Superior temporal gyrus (tissue), 1 donor: ENCODE results near the gene FBXL19.

Source experiments
- DNase-seq: peaks from one replicate; pipeline ENCODE4 v3.0.0-alpha.2; 2016; ENCODE audit errors: extremely low spot score

The FBXL19 gene

GRCh38 chr16:30964574-30965226 is 41.3 kb downstream of the FBXL19 start:
- DNase-seq: no peak

GRCh38 chr16:30965436-30965835 is 42.1 kb downstream of the FBXL19 start:
- DNase-seq: no peak

- DNase-seq: no peak
These were observed 42.8 kb downstream of the FBXL19 start for GRCh38 chr16:30966033-30966619.

- DNase-seq: no peak
These were observed 44.4 kb downstream of the FBXL19 start for GRCh38 chr16:30967795-30968194.

- DNase-seq: no peak
These were observed 46.0 kb downstream of the FBXL19 start for GRCh38 chr16:30969246-30969842.

- DNase-seq: no peak
These were observed 47.9 kb downstream of the FBXL19 start for GRCh38 chr16:30971298-30971697.

- no peak for DNase-seq
These were observed 49.5 kb downstream of the FBXL19 start for GRCh38 chr16:30972872-30973271.

- DNase-seq: no peak
These were observed 51.0 kb downstream of the FBXL19 start for GRCh38 chr16:30974348-30974747.

- DNase-seq: no peak
These were observed 53.1 kb downstream of the FBXL19 start for GRCh38 chr16:30976486-30976885.

GRCh38 chr16:30977502-30977901 is 54.1 kb downstream of the FBXL19 start:
- no peak for DNase-seq

GRCh38 chr16:30979170-30980022 is 56.0 kb downstream of the FBXL19 start:
- no peak for DNase-seq

GRCh38 chr16:30980023-30980371 is 56.6 kb downstream of the FBXL19 start:
- no peak for DNase-seq

GRCh38 chr16:30980434-30980833 is 57.1 kb downstream of the FBXL19 start:
- no peak for DNase-seq

GRCh38 chr16:30980959-30981358 is 57.6 kb downstream of the FBXL19 start:
- no peak for DNase-seq

GRCh38 chr16:30982548-30983288 is 59.3 kb downstream of the FBXL19 start:
- DNase-seq: no peak

- no peak for DNase-seq
These were observed 60.0 kb downstream of the FBXL19 start for GRCh38 chr16:30983289-30983889.

- no peak for DNase-seq
These were observed 60.7 kb downstream of the FBXL19 start for GRCh38 chr16:30983898-30984610.

GRCh38 chr16:30984669-30985400 is 61.5 kb downstream of the FBXL19 start, which contains the start of gene HSD3B7:
TSS of gene HSD3B7 (plus strand) at chr16:30985207. CDS start at chr16:30985659, 452 bp downstream.
- DNase-seq: peak; percentile 72

GRCh38 chr16:30985401-30986128 is 62.2 kb downstream of the FBXL19 start:
- DNase-seq: no peak
